Activated CD8-positive, alpha-beta T cell treated with anti-CD3 and anti-CD28 coated beads for 36 hours (primary cell): ENCODE measurements around the gene GPX3. TPM values are rescaled to one million over a fixed set of nuclear protein-coding genes. Genes with fewer than 3 reads are reported as not detected.

ENCODE experiments used
- ATAC-seq: fragments of 200-7000 bp; cut with Tn5 transposase; one replicate; pipeline ENCODE4 v1.10.0; 2021; ENCODE audit warnings: mild to moderate bottlenecking, moderate library complexity
- CTCF ChIA-PET: fragments of 350-600 bp; sonication (Branson Sonifier 250); formaldehyde crosslinking; loops from one replicate; lab custom pipeline; 2021; ENCODE audit warnings: antibody characterized with exemption; lab: Charles Lee
- POLR2A ChIA-PET: fragments of 350-600 bp; sonication (Branson Sonifier 250); formaldehyde crosslinking; loops from one replicate; lab custom pipeline; 2021; ENCODE audit warnings: antibody characterized with exemption; lab: Charles Lee
- DNase-seq: peaks from one replicate; pipeline ENCODE4 v3.0.0-alpha.2; 2020
- H3K27ac Mint-ChIP-seq: one replicate; pipeline ENCODE4 v1.8.0; 2021; ENCODE audit warnings: mild to moderate bottlenecking, mixed read lengths
- H3K27me3 Mint-ChIP-seq: one replicate; pipeline ENCODE4 v1.8.0; 2021; ENCODE audit warnings: mixed read lengths
- H3K36me3 Mint-ChIP-seq: one replicate; pipeline ENCODE4 v1.8.0; 2021; ENCODE audit warnings: low read depth, mixed read lengths
- H3K4me1 Mint-ChIP-seq: one replicate; pipeline ENCODE4 v1.8.0; 2021; ENCODE audit warnings: low read depth, mixed read lengths
- H3K4me3 Mint-ChIP-seq: one replicate; pipeline ENCODE4 v1.8.0; 2021; ENCODE audit warnings: mild to moderate bottlenecking, moderate library complexity, mixed read lengths
- H3K9me3 Mint-ChIP-seq: one replicate; pipeline ENCODE4 v1.8.0; 2021; ENCODE audit warnings: mixed read lengths
- intact Hi-C: fragments of 100-400 bp; cut with micrococcal nuclease; formaldehyde crosslinking; loops from one replicate; pipeline ENCODE4 v1.10.0; 2022
- total RNA-seq, 2 experiments: library from RNA; stranded (reverse); gene quantifications; one replicate each; pipeline ENCODE4 v1.2.3, GENCODE V29; 2021
- TF ChIP-seq, protein P1 (sequence below): fragments of 200-600 bp; IDR thresholded peaks from one replicate; pipeline ENCODE4 v1.8.0; 2022; ENCODE audit warnings: antibody characterized with exemption, mild to moderate bottlenecking

The GPX3 gene
- total RNA-seq, 2 experiments from 2014 or later = not detected

DNA sequence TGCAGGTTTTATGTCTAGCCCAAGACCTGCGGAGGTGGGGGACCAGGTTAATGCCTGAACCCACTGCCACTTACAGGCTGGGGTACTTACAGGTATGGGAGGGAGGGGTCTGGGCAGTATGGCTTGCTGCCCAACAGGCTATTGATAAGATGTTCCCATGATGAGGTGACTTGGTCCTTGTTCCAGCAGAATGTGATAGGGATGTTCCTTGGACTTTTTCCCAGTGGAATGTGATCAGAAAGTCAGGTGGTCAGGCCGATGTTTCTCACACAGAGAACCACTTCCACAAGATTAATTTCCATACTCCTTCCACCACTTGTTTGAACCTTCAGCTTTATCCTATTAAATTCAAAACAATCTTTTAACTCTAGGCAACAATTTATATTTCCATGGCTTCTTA, 27.0 kb upstream of the GPX3 start:
- POLR2A ChIA-PET = no interaction called here
- no peak for DNase-seq
- Mint-ChIP-seq H3K27ac (no peak overlapping the region), H3K36me3 (no peaks in the 10 kb centered on the region), H3K9me3 (no peaks in the 10 kb centered on the region), H3K4me3 (no peak overlapping the region), H3K4me1 (no peaks in the 10 kb centered on the region), H3K27me3 (no peaks in the 10 kb centered on the region)
- CTCF ChIA-PET = no interaction called here
- intact Hi-C loops = no loop called here
- TF ChIP-seq, protein P1, sequence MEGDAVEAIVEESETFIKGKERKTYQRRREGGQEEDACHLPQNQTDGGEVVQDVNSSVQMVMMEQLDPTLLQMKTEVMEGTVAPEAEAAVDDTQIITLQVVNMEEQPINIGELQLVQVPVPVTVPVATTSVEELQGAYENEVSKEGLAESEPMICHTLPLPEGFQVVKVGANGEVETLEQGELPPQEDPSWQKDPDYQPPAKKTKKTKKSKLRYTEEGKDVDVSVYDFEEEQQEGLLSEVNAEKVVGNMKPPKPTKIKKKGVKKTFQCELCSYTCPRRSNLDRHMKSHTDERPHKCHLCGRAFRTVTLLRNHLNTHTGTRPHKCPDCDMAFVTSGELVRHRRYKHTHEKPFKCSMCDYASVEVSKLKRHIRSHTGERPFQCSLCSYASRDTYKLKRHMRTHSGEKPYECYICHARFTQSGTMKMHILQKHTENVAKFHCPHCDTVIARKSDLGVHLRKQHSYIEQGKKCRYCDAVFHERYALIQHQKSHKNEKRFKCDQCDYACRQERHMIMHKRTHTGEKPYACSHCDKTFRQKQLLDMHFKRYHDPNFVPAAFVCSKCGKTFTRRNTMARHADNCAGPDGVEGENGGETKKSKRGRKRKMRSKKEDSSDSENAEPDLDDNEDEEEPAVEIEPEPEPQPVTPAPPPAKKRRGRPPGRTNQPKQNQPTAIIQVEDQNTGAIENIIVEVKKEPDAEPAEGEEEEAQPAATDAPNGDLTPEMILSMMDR = no peak
- ATAC-seq = no peak

DNA sequence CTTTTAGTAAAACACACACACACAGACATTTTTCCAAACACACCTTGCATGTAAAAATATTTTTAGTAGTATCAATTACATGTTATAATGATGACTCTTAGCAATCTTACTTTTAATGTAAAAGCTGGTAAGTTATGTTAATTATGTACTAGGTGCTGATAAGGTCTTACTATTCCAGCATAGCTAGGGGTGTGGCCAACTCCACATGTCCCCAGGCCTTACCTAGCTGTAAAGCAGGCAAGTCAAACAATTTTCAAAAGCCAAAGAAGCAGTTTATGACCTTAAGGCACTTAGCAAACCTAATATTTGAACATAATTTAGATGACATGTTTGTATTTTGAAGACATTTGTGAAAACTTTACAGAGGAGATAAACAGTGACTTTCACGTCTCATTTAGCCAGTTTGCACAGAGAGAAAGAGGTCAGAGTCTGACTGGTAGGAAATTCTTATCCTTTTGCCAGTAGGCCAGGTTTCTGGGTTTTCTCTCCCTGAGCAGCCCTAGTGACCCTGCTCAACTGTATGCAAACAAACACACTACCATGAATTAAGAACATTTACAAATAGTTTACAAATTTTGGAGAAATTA, 26.5 kb upstream of the GPX3 start:
- DNase-seq (no peak), ATAC-seq (no peak)
- intact Hi-C loops = no loop called here
- POLR2A ChIA-PET = no interaction called here
- Mint-ChIP-seq H3K36me3 (no peaks in the 10 kb centered on the region), H3K4me1 (no peaks in the 10 kb centered on the region), H3K27ac (no peak overlapping the region), H3K9me3 (no peaks in the 10 kb centered on the region), H3K27me3 (no peaks in the 10 kb centered on the region), H3K4me3 (no peak overlapping the region)
- TF ChIP-seq, protein P1 = no peak
- CTCF ChIA-PET = no interaction called here

- Mint-ChIP-seq H3K27ac (no peak overlapping the region), H3K4me3 (no peak overlapping the region), H3K27me3 (no peaks in the 10 kb centered on the region), H3K4me1 (no peaks in the 10 kb centered on the region), H3K36me3 (no peaks in the 10 kb centered on the region), H3K9me3 (no peaks in the 10 kb centered on the region)
- ChIA-PET POLR2A (no interaction called here), CTCF (interaction anchor here (0.9 kb wide), 1 partner anchor 10 kb away, joined by 4 read pairs; no protein-coding TSS in a partner anchor)
- intact Hi-C loops = no loop called here
- ATAC-seq (no peak), DNase-seq (no peak)
- TF ChIP-seq, protein P1 = no peak
These were observed 20.5 kb upstream of the GPX3 start for GRCh38 chr5:150999704-151000442.

GRCh38 chr5:151001436-151001835, 19.0 kb upstream of the GPX3 start:
- intact Hi-C loops = no loop called here
- H3K9me3 Mint-ChIP-seq = no peaks in the 10 kb centered on the region
- H3K4me3 Mint-ChIP-seq = no peak overlapping the region
- TF ChIP-seq, protein P1 = no peak
- H3K27me3 Mint-ChIP-seq = no peaks in the 10 kb centered on the region
- H3K36me3 Mint-ChIP-seq = no peaks in the 10 kb centered on the region
- H3K27ac Mint-ChIP-seq = no peak overlapping the region
- ATAC-seq (no peak), DNase-seq (no peak)
- ChIA-PET CTCF (interaction anchor here (0.8 to 1.5 kb wide), 4 partner anchors 16 to 543 kb away, joined by 3 to 6 read pairs (median 4); no protein-coding TSS in a partner anchor), POLR2A (no interaction called here)
- H3K4me1 Mint-ChIP-seq = no peaks in the 10 kb centered on the region

DNA sequence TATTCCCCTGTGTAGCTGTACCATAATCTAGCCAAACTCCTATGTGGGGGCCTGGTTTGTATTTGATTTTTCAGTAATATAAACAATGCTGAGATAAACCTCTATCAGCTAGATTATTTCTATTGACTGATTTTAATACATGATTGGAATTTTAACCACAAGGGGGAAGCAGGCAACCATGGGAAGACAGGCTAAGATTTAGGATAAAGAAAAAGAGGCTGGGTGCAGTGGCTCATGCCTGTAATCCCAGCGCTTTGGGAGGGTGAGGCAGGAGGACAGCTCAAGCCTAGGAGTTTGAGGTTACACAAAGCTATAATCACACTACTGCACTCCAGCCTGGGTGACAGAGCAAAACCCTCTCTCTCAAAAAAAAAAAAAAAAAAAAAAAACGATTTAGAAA, 18.1 kb upstream of the GPX3 start:
- TF ChIP-seq, protein P1 = no peak
- ChIA-PET POLR2A (no interaction called here), CTCF (interaction anchor here (0.7 to 1.9 kb wide), 10 partner anchors 15 to 543 kb away, joined by 3 to 11 read pairs (median 4); no protein-coding TSS in a partner anchor)
- Mint-ChIP-seq H3K27ac (no peak overlapping the region), H3K4me3 (no peak overlapping the region), H3K36me3 (no peaks in the 10 kb centered on the region), H3K9me3 (no peaks in the 10 kb centered on the region), H3K27me3 (no peaks in the 10 kb centered on the region), H3K4me1 (no peaks in the 10 kb centered on the region)
- DNase-seq (no peak), ATAC-seq (no peak)
- intact Hi-C loops = no loop called here
